Measurements from ENCODE around the gene DCP1A.
A peak's percentile ranks its signal among the peaks of the same experiment; 100 is the strongest.

Gene DCP1A

DNA sequence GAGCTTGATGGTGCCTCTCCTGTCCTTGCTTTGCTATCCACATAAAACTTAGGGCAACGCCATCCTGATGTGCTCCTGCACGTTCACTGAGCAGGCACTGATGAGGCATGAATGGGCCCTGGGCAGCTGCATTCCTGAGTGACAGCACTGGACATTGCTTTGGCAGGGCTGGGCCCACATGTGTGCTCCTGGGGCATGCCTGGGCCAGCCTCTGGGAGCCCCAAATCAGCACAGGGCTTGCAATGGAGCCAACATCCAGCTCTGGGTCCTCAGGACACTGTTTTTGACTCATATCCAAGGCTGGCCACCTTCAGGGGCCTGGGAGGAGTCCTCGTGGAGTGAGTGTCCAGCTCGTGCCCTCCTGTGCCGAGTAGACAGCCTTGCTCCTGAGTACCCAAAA, 85.6 kb downstream of the DCP1A start:
- H3K36me3 ChIP-seq (ENCODE audit: control insufficient read depth, insufficient read depth, low read length): no peaks in the 10 kb centered on the region
- no peak overlapping the region for H3K4me3 ChIP-seq (ENCODE audit: low read depth, low read length)
- H3K9ac ChIP-seq (ENCODE audit: low read depth, low read length): no peak overlapping the region
- peaks cover 21% of the 10 kb centered on the region for H3K4me1 ChIP-seq (ENCODE audit: control insufficient read depth, insufficient read depth, low read length)
- H3K9me3 ChIP-seq (ENCODE audit: control insufficient read depth, insufficient read depth, low read length): no peaks in the 10 kb centered on the region
- no peaks in the 10 kb centered on the region for H3K27me3 ChIP-seq (ENCODE audit: control insufficient read depth, insufficient read depth, low read length)

DNA sequence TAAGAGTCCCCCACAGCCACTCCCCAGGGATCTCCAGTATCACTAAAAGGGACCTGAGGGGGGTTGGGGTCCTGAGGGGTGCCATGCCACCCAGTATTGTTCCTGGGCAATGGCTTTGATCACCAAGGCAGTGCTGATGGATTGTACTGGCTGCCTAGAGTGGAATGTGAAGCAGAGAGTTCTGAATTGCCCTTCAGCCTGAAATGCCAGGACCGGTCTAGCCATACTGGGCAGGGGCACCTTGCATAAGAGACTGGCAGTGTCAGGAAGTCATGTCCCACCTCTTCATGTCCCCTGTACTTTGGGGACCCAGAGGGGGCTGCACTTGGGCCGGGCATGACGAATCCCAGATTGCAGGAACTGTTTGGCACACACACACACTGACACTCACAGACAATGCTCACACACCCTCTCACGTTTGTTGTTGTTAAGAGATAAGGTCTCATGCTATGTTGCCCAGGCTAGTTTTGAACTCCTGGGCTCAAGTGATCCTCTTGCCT, 87.0 kb downstream of the DCP1A start:
- Histone ChIP-seq H3K27me3 (ENCODE audit: control insufficient read depth, insufficient read depth, low read length) (no peaks in the 10 kb centered on the region), H3K4me1 (ENCODE audit: control insufficient read depth, insufficient read depth, low read length) (peaks cover 21% of the 10 kb centered on the region), H3K36me3 (ENCODE audit: control insufficient read depth, insufficient read depth, low read length) (no peaks in the 10 kb centered on the region), H3K9me3 (ENCODE audit: control insufficient read depth, insufficient read depth, low read length) (no peaks in the 10 kb centered on the region), H3K9ac (ENCODE audit: low read depth, low read length) (no peak overlapping the region), H3K4me3 (ENCODE audit: low read depth, low read length) (no peak overlapping the region)

DNA sequence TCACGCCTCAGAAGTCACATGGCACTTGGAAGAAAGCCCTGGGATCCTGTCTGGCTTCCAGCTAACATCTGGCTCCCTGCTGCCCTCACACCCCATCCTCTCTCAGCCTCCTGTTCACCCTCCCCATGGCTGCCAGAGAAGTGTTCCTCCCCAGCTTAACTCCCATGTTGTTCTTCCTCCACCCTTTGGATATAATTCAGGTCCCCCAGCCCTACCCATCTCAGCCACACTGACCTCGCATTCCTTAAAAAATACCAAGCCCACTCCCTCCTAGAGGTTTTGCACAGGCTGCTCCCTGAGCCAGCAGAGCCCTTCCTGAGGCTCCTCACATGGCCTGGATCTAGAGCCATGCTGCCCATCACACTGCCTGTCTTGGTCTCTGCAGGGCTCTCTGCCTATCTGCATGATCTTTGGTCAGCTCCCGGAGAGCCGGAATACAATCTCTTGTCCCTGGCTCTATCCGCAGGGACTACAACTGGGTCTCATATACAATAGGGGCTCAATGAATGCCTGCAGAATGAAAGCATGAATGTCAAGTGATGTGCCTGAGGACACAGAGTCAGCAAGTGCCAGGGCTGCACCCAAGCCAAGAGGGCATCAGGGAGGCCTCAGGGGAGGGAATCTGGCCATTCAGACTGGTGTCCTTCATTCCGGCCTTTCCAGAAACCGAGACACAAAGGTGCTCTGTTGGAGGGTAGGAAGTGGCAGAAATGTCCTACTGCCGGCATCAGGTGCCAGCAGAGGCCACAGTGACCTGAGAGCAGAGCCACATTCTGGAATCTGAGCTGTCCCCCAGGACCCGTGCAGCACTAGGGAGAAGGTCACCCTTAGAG, 87.7 kb downstream of the DCP1A start:
- Histone ChIP-seq H3K27me3 (ENCODE audit: control insufficient read depth, insufficient read depth, low read length) (no peaks in the 10 kb centered on the region), H3K4me3 (ENCODE audit: low read depth, low read length) (no peak overlapping the region), H3K4me1 (ENCODE audit: control insufficient read depth, insufficient read depth, low read length) (peaks cover 21% of the 10 kb centered on the region), H3K9ac (ENCODE audit: low read depth, low read length) (peak overlapping the region; percentile 32), H3K36me3 (ENCODE audit: control insufficient read depth, insufficient read depth, low read length) (peaks cover 5% of the 10 kb centered on the region), H3K9me3 (ENCODE audit: control insufficient read depth, insufficient read depth, low read length) (no peaks in the 10 kb centered on the region)

DNA sequence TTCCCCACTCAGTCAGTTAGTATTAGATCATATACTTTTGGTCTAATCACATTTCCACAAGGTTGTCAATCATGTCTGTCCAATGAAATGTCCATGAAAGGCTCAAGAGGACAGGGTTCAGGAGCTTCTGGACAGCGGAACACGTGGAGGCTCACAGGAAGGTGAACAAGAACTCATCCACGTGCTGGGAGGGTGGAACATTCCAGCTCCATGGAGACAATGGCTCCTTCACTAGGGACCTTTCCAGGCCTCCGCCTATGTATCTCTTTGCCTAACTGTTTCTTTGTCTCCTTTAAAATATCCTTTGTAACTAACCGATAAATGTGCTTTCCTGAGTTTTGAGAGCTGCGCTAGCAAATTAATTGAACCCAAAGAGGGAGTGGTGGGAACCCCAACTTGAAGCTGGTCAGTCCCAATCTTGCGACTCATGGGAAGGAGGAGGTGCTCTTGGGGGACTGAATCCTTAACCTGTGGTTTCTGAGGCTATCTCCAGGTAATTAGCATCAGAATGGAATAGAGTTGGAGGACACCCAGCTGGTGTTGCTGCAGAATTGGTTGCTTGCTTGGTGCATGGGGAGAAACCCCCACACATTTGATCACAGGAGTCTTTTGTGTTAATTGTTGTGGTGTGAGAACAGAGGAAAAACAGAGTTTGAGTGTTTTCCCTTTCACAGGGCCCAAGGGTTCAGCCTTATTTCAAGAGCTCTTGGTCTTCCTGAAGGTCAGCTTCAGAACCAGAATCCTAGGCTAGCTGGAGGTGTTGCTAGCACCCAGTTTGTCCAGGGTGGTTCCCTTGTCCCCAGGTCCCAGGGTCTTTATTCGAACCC, 88.5 kb downstream of the DCP1A start:
- no peak overlapping the region for H3K4me3 ChIP-seq (ENCODE audit: low read depth, low read length)
- no peaks in the 10 kb centered on the region for H3K9me3 ChIP-seq (ENCODE audit: control insufficient read depth, insufficient read depth, low read length)
- H3K4me1 ChIP-seq (ENCODE audit: control insufficient read depth, insufficient read depth, low read length): peaks cover 24% of the 10 kb centered on the region
- peak overlapping the region; percentile 32 for H3K9ac ChIP-seq (ENCODE audit: low read depth, low read length)
- H3K36me3 ChIP-seq (ENCODE audit: control insufficient read depth, insufficient read depth, low read length): peaks cover 7% of the 10 kb centered on the region
- no peaks in the 10 kb centered on the region for H3K27me3 ChIP-seq (ENCODE audit: control insufficient read depth, insufficient read depth, low read length)

GRCh38 chr3:53257465-53257864, 89.9 kb downstream of the DCP1A start:
- no peak overlapping the region for H3K9ac ChIP-seq (ENCODE audit: low read depth, low read length)
- peaks cover 30% of the 10 kb centered on the region for H3K4me1 ChIP-seq (ENCODE audit: control insufficient read depth, insufficient read depth, low read length)
- H3K27me3 ChIP-seq (ENCODE audit: control insufficient read depth, insufficient read depth, low read length): no peaks in the 10 kb centered on the region
- H3K36me3 ChIP-seq (ENCODE audit: control insufficient read depth, insufficient read depth, low read length): peaks cover 11% of the 10 kb centered on the region
- no peaks in the 10 kb centered on the region for H3K9me3 ChIP-seq (ENCODE audit: control insufficient read depth, insufficient read depth, low read length)
- H3K4me3 ChIP-seq (ENCODE audit: low read depth, low read length): no peak overlapping the region

- H3K9me3 ChIP-seq (ENCODE audit: control insufficient read depth, insufficient read depth, low read length): no peaks in the 10 kb centered on the region
- H3K9ac ChIP-seq (ENCODE audit: low read depth, low read length): no peak overlapping the region
- H3K27me3 ChIP-seq (ENCODE audit: control insufficient read depth, insufficient read depth, low read length): no peaks in the 10 kb centered on the region
- H3K4me3 ChIP-seq (ENCODE audit: low read depth, low read length): no peak overlapping the region
- H3K4me1 ChIP-seq (ENCODE audit: control insufficient read depth, insufficient read depth, low read length): peaks cover 35% of the 10 kb centered on the region
- H3K36me3 ChIP-seq (ENCODE audit: control insufficient read depth, insufficient read depth, low read length): peaks cover 11% of the 10 kb centered on the region
Observed at GRCh38 chr3:53256704-53257055, 90.7 kb downstream of the DCP1A start.

GRCh38 chr3:53255775-53256703, 91.3 kb downstream of the DCP1A start, which contains the start of gene TKT:
TKT (minus strand) TSS chr3:53256022; CDS start chr3:53255942, 80 bp downstream.
- peaks cover 41% of the 10 kb centered on the region for H3K4me1 ChIP-seq (ENCODE audit: control insufficient read depth, insufficient read depth, low read length)
- no peaks in the 10 kb centered on the region for H3K27me3 ChIP-seq (ENCODE audit: control insufficient read depth, insufficient read depth, low read length)
- peak within 1 kb of the TSS; percentile 88 for H3K9ac ChIP-seq (ENCODE audit: low read depth, low read length)
- no peaks in the 10 kb centered on the region for H3K9me3 ChIP-seq (ENCODE audit: control insufficient read depth, insufficient read depth, low read length)
- peak within 1 kb of the TSS; percentile 98 for H3K4me3 ChIP-seq (ENCODE audit: low read depth, low read length)
- H3K36me3 ChIP-seq (ENCODE audit: control insufficient read depth, insufficient read depth, low read length): peaks cover 14% of the 10 kb centered on the region

DNA sequence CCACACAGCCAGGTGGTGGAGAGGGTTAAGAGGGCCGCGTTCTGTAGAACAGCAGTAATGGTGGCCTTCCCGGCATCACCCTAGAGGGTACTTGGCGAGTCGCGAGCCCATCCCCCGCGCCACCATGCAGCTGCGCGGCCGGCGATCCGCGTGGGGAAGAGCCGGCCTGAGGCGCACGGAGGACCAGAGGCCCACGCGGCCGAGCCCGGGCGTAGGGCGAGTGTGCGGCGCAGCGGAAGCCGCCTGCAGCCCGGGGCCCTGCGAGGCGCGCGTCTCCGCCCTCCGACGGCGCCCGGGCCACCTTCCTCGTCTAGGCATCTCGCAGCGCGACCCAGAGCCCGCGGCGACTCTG, 91.9 kb downstream of the DCP1A start:
- H3K9ac ChIP-seq (ENCODE audit: low read depth, low read length): peak overlapping the region; percentile 88
- H3K36me3 ChIP-seq (ENCODE audit: control insufficient read depth, insufficient read depth, low read length): peaks cover 16% of the 10 kb centered on the region
- H3K4me3 ChIP-seq (ENCODE audit: low read depth, low read length): peak overlapping the region; percentile 98
- no peaks in the 10 kb centered on the region for H3K9me3 ChIP-seq (ENCODE audit: control insufficient read depth, insufficient read depth, low read length)
- peaks cover 47% of the 10 kb centered on the region for H3K4me1 ChIP-seq (ENCODE audit: control insufficient read depth, insufficient read depth, low read length)
- no peaks in the 10 kb centered on the region for H3K27me3 ChIP-seq (ENCODE audit: control insufficient read depth, insufficient read depth, low read length)

DNA sequence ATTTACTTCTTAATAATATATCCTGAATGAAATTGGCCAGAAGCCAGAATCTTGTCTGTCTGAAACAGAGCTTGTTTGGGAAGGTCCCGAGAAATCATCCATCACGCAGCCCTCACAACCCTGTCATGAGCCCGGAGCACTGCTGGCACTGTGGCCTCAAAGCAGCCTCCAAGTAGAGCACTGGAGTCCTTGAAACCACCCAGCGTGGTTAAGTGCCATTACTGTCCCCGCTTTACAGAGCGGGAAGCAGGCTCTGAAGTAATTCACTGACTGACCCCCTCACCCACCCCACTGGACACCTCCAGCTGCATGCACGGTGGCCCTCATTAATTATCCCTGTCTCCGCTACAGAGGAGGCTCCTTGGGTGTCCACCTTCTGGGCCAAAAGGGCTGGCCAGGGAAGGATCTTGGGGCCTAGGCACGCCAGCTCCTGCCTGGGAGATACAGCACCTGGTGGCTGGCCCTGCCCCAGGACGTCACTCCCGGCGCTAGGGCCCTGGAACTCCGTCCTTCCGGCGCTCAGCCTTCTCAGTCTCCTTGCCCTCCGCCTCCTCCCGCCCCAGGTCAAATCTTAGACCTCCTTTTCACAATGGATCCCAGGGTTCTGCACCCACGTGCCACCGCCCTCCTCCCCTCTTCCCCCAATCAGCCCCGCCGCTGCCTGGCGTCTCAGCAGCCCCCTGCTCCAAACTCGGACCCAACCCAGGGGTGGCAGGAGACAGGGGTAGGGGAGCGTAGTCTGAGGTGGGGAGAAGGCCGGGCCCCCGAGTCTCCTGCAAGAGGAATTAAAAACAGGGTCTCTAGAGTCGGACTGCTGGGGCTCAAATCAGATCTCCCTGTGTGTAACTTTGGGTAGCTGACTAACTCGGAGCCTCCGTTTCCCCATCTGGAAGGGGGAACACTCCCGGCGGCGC, 92.6 kb downstream of the DCP1A start:
- Histone ChIP-seq H3K9ac (ENCODE audit: low read depth, low read length) (peak overlapping the region; percentile 88), H3K9me3 (ENCODE audit: control insufficient read depth, insufficient read depth, low read length) (no peaks in the 10 kb centered on the region), H3K4me1 (ENCODE audit: control insufficient read depth, insufficient read depth, low read length) (peaks cover 48% of the 10 kb centered on the region), H3K27me3 (ENCODE audit: control insufficient read depth, insufficient read depth, low read length) (no peaks in the 10 kb centered on the region), H3K36me3 (ENCODE audit: control insufficient read depth, insufficient read depth, low read length) (peaks cover 20% of the 10 kb centered on the region), H3K4me3 (ENCODE audit: low read depth, low read length) (peak overlapping the region; percentile 98)

DNA sequence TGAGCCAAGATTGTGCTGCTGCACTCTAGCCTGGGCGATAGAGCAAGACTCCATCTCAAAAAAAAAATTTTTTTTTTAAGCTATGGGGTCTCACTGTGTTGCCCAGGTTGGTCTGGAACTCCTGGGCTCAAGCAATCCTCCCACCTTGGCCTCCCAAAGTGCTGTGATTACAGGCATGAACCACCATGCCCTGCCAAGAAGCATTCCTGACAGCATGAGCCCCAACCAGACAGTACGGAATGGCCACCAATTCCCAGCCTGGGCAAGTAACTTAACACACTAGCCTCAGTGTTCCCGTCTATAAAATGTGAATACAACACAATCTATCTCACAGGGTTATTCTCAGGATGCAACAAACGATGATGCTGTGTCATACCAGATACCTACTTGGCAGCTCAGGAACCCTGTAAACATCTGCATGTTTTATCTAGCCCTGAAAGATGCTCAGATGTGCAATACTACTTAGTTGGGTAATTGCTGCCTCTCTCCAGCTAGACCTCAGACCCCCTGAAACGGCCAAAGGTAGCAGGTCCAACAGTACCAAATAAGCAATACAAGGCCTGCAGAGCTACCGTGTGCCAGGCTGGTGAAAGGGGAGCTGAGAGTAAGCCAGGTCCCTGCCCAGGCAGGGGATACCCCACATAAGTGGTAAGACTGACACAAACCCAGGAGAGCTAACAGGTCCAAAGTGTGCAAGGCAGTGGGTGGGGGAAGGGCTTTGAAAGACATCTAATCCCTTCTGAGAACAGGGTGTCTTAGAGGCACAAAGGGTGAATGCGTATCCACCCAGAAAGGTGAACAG, 93.4 kb downstream of the DCP1A start:
- Histone ChIP-seq H3K36me3 (ENCODE audit: control insufficient read depth, insufficient read depth, low read length) (peaks cover 22% of the 10 kb centered on the region), H3K9ac (ENCODE audit: low read depth, low read length) (peak overlapping the region; percentile 88), H3K4me1 (ENCODE audit: control insufficient read depth, insufficient read depth, low read length) (peaks cover 43% of the 10 kb centered on the region), H3K27me3 (ENCODE audit: control insufficient read depth, insufficient read depth, low read length) (no peaks in the 10 kb centered on the region), H3K9me3 (ENCODE audit: control insufficient read depth, insufficient read depth, low read length) (no peaks in the 10 kb centered on the region), H3K4me3 (ENCODE audit: low read depth, low read length) (peak overlapping the region; percentile 98)
